Ovary (tissue), 3 donors: Measurements from ENCODE around the gene CGB2.
"Not testable (repeated sequence)": the region's sequence is repeated elsewhere in the genome, so short reads cannot be mapped to it uniquely, and the experiment has no call there.

Experiments used
- EP300 ChIP-seq: sonication (generic); formaldehyde crosslinking; IDR thresholded peaks from one replicate; pipeline ENCODE4 v1.6.1; 2017; ENCODE audit warnings: antibody characterized with exemption
- POLR2A ChIP-seq: fragments of 450-650 bp; IDR thresholded peaks from one replicate; pipeline ENCODE4 v1.6.1; 2017; ENCODE audit warnings: antibody characterized with exemption, mild to moderate bottlenecking, moderate library complexity
- TF ChIP-seq, protein P1 (sequence below), 3 donors: fragments of 450-650 bp in 2 of 3; fragments of 200-600 bp in 1 of 3; IDR thresholded peaks; one replicate each; pipeline versions ENCODE4 v1.5.1 to v1.8.0; 2016 to 2022; ENCODE audit warnings: antibody characterized with exemption in 3 of 3, mild to moderate bottlenecking in 1 of 3
- donor health status: DM: no; HTN: no; CAD: no.

DNA sequence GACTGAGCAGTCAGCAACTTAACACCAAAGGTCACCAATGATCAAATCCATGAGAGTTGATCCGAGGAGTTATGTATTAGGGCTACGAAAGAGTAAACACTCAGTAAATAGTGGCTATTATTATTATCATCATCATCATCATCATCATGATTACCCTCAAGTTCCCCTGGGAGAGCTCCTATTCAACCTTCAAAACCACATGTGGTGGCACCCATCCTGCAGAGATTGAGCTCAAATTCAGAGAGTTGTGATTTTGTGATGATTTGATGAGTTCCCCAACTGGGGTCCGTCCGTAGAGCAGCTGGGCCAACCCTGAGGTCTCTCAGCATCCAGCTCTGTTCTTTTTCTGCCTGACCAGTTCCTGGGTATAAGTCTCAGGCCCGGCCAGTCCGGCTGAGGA lies 6.6 kb upstream of the CGB2 start:
- TF ChIP-seq, protein P1, sequence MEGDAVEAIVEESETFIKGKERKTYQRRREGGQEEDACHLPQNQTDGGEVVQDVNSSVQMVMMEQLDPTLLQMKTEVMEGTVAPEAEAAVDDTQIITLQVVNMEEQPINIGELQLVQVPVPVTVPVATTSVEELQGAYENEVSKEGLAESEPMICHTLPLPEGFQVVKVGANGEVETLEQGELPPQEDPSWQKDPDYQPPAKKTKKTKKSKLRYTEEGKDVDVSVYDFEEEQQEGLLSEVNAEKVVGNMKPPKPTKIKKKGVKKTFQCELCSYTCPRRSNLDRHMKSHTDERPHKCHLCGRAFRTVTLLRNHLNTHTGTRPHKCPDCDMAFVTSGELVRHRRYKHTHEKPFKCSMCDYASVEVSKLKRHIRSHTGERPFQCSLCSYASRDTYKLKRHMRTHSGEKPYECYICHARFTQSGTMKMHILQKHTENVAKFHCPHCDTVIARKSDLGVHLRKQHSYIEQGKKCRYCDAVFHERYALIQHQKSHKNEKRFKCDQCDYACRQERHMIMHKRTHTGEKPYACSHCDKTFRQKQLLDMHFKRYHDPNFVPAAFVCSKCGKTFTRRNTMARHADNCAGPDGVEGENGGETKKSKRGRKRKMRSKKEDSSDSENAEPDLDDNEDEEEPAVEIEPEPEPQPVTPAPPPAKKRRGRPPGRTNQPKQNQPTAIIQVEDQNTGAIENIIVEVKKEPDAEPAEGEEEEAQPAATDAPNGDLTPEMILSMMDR (IDR thresholded peaks at IDR 0.05): not testable (repeated sequence)
- TF ChIP-seq POLR2A, EP300: not testable (repeated sequence)
